Stimulated activated CD4-positive, alpha-beta T cell treated with anti-CD3 and anti-CD28 coated beads, TNF-alpha, amount 100 ng/mL, for 48 hours (primary cell): ENCODE results near the gene CIAO2B.
A peak's percentile ranks its signal among the peaks of the same experiment; 100 is the strongest.
"Not testable (repeated sequence)": the region's sequence is repeated elsewhere in the genome, so short reads cannot be mapped to it uniquely, and the experiment has no call there.

Source experiments
- DNase-seq, 3 donors: peaks; one replicate each; pipeline ENCODE4 v3.0.0-alpha.2; 2020; ENCODE audit warnings: low read depth in 3 of 3

The CIAO2B gene

DNA sequence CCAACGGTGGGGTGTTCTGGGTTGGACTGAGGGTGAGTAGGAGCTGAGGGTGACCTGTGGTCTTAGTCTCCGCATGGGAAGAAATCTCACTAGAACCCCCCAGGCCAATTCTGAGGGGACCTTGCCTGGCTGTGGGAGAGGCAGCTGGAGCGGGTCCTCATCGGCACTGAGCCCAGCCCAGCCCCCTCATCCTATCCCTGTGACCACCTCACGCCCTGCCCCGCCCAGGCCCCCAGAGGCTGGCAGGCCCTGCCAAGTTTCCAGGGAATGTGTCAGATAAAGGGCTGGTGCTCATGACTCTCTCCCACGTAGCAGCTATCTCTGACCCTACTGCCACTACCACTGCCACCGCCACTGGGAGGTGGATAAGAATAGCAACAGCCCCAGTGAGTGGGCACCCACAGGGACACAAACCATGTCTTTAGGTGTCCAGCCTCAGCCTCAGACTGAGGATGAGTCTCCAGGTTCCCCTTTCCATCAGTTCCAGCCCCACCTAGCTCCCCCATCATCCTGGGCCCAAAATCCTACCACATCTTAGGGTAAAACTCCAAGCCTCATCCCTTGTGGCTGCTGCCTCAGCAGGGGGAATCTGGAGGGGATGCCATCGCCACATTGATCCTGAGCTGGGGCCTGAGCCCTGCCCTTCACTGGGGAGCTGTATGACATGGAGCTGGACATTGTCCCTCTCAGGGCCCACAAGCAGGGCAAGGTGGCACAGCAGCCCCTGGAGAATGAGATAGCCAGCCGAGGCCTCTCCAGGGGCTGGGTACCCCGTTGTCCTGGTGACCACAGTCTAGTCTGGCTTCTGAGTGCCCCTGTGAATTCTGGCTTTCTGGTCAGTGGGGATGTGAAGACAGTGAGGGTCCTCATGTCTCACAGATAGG, 30.4 kb downstream of the CIAO2B start:
- DNase-seq: no peak

DNA sequence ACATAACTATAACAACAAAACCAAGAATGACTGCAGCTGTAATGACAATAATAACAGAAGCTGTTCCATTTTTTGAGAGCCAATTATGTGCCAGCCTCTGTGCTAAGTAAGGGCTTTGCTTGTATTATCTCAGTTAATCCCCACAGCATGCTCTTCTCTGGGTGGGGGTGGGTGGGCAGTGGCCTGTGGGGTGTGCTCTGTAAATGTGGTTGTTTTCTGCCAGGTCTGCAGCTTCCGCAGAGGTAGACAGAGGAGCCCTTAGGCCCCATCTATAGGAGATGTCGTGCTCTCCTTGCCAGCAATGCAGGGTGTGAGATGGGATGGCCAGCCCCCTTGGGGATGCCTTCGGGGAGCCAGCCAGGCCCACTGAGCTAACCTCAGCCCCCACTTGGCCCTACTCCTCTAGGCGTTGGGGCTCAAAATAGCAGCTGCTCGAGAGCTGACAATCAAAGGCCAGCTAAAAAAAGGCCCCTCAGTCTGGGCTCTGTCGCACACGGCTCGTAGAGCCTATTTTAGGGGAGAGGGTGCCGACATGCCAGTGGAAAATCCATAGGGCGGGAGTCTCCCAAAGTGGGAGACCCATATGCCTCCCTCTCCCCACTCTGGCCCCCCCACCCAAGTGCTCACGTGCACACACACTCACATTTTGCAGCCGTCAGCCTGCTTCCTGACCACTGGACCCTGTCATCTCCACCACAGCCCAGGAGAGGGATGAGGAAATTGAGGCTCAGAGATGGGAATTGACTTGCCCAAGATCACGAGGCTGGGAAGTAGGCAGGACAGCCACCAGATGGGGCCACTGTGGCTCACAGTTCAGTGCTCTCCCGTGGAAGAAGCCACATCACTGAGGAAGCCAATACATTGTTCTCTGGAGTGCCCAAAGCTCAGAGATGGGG, 31.3 kb downstream of the CIAO2B start:
- no peak for DNase-seq

DNA sequence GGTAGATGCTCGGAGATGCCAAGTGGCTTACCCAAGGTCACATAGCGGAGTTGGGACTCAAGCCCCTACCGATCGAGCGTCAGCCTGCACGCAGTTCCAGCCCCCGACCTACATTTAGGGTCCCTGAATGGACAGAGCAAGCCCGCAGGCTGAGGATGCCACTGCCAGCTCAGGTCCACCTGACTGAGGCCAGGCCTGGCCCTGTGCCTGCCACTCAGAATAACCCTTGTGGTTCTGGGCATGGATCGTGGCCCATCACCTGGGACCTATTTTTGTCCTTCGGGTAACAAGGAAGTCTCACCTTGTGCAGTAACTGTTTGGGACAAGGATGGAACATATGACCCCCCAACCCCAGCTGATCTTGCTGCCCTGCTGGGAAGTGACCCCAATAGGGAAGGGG, 32.6 kb downstream of the CIAO2B start:
- no peak for DNase-seq

DNA sequence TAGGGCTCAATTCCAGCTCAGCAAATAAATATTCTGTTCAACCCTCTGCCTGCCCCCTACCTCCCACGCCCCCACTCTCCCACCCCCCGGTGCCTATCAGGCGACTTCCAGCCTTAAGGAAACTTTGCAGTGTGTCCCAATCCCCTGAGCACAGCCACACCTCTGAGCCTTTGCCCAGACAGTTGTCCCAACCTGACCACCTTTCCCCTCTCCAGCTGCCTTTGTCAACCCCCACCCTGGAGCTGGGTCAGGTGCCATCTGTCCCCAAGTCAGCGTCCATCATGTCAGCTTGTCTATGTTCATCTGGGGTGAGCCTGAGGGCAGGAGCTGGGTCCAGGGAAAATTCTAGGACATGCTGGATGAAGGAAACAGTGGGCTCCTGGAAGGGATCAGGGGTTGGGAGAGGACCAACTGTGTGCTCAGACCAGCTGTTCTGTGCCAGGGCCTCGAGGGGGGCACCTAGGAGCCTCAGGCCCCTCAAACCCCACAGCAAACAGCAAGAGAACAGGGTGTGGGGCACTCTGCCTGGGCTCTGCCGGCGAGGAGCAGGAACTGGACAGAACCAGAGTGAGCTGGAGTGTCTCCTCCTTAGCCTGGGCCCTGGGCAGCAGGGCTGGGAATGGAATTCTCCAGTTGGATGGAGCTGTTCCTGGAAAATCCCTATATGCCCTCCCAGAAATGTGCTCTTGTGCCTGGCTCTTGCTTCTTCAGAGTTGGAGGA, 33.3 kb downstream of the CIAO2B start:
- DNase-seq: no peak

DNA sequence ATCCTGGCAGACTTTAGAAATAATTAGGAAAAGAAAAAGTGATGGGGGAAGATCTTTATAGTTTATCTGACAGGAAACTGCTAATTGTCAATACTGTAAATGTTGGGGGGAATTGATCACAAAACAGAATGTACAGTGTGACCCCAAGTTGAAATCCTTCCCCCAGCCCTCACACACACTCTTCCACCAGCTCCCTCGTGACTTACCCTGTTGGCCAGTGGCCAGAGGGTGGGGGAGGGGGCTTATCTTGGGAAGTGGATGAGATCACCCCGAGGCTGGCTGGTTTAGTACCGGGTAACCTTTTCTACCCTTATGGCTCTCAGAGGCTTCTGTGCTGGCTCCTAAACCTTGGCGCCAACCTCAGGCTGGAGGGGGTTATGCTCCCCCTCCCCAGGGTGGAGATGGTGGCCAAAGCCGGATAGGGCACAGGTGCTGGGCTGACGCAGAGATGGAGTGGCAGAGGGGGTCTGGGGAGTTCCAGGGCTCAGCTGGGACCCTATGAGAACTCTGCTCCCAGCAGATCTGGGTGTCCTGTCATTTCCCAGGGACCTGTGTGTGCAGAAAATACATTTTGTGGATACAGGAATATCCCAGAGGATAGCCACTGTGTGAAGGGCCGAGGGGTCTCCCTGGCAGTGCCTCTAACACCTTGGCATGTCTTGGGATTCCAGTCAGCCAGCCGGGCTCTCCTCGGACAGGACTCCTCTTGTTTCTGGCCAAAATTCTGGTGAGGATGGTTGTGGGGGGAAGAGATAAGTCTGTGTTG, 34.1 kb downstream of the CIAO2B start:
- no peak for DNase-seq

GRCh38 chr16:66899310-66899944, 34.8 kb downstream of the CIAO2B start:
- no peak for DNase-seq

GRCh38 chr16:66898933-66899309, 35.3 kb downstream of the CIAO2B start:
- no peak for DNase-seq

- no peak for DNase-seq
Observed at GRCh38 chr16:66898207-66898606, 36.0 kb downstream of the CIAO2B start.

- DNase-seq: not testable (repeated sequence)
Observed at GRCh38 chr16:66896682-66897081, 37.5 kb downstream of the CIAO2B start.

DNA sequence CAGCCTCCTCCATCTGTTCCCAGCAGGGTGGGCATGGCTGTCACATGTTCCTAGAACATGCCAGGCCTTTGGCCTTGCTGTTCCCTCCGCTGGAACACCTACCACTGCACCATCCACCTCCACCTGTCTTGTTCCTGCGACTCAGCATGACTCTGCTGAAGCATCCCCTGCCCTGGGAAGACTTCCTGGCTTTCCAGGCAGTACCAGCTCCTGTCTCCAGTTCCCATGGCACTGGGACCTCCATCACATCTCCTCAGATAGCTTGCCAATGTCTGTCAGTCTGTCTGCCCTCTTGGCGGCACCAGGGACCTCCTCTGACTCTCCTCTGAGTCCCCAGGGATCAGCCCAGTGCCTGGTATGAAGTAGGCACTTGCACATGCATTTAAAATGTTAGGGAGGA, 38.2 kb downstream of the CIAO2B start:
- no peak for DNase-seq

DNA sequence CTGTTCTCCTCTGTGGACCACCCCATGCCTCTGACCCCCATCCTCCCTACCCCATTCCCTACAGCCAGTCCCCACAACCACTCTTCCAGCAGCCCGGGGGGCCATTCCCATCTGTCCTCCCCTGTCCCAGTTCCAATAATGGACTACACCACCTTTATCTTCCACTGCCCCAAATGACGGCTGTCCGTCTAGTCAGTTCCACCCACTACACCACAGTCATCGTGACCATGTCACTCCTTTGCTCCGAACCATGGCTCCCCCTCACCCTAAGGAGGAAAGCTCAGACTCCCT, 38.6 kb downstream of the CIAO2B start:
- DNase-seq: no peak

- DNase-seq: peak in 1 of 3 donors; percentile 43
Observed at GRCh38 chr16:66894948-66895688, 39.1 kb downstream of the CIAO2B start.

- no peak for DNase-seq
Observed at GRCh38 chr16:66894055-66894454, 40.1 kb downstream of the CIAO2B start.

DNA sequence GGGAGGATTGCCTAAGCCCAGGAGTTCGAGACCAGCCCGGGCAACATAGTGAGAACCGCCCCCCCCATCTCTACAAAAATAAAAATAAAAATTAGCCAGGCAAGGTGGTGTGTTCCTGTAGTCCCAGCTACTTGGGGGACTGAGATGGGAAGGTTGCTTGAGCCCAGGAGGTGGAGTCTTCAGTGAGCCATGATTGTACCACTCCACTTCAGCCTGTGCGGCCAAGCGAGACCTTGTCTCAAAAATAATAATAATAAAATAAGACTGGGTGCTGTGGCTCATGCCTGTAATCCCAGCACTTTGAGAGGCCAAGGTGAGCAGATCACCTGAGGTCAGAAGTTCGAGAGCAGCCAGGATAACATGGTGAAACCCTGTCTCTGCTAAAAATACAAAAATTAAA, 42.4 kb downstream of the CIAO2B start:
- DNase-seq: no peak

DNA sequence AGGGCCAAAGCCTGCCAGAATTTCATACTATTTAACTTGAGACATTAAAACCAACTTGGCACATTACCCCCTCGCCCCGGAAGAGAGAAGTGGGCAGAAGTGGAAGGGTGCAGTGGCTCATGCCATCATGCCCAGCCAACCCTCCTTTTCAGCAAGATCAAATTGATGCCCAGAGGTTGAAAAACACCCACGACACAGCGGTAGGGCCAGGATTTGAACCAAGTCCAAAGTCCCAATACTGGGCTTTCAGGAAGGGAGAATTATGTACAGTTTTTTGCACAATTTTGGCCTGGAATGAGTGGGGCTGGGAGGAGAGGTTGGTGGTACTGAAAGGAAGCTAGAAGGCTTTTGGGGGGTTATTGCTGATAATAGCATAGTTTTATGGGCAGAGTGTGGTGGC, 42.8 kb downstream of the CIAO2B start:
- DNase-seq: no peak

- DNase-seq: no peak
Observed at GRCh38 chr16:66890799-66891198, 43.4 kb downstream of the CIAO2B start.

- DNase-seq: no peak
Observed at GRCh38 chr16:66889622-66890021, 44.6 kb downstream of the CIAO2B start.

DNA sequence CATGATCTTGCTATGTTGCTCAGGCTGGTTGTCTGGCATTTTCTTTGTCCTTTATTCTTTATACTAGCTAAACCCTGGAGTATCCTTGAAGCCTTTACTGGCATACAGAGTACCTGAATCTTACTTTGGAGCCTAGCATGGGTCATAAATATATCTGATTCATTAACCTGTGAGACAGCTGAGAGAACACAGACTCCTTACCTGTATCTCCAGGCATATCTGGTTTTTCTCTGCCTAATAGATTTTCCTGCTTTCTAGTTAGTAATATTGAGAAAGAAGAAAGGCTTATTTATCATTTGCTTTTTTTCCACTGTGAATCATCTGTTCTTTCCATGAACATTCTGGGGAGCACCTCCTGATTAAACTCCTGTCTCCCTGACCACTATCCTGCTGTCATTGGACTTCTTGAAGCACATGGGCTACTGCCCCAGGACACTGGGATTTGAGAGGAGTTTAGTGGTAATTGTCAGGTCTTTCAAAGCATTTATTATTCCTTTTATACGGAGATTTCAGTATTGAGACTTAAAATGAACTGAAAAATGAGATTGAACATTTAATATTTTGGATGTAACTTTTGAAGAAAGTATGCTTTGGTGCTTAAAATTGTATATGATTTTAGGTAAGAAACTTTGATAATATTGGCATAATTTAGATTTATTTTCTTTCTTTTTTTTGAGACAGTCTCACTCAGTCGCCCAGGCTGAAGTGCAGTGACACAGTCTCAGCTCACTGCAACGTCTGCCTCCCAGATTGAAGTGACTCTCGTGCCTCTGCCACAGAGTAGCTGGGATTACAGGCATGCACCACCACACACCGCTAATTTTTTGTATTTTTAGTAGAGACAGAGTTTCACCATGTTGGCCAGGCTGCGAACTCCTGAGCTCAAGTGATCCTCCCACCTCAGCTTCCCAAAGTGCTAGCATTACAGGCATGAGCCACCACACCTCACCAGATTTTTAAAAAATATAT, 45.3 kb downstream of the CIAO2B start:
- DNase-seq: no peak

DNA sequence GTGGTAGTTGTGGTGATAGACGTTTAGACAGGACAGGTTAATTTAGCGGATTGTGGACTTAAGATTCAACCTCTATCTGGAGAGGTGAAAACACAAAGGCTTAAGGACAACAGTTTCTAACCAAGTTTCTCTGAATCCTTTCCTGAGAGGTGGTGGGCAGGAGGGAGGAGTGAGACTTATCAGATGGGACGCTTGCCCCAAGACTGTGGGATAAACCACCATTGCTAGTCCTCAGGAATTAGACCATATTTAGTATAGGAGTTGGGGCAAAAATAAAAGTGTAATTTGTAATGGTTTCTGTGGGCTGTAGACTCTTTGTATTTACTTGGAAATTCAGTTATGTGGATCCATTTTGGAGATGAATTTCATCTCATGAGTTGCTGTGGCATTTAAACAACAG, 47.3 kb downstream of the CIAO2B start:
- no peak for DNase-seq
